ENCODE results near the gene NAP1L4. TPM values are rescaled to one million over a fixed set of nuclear protein-coding genes. Genes with fewer than 3 reads are reported as not detected.

The NAP1L4 gene
- total RNA-seq, 2 donors from 2014 or later, result 198 to 206 TPM

DNA sequence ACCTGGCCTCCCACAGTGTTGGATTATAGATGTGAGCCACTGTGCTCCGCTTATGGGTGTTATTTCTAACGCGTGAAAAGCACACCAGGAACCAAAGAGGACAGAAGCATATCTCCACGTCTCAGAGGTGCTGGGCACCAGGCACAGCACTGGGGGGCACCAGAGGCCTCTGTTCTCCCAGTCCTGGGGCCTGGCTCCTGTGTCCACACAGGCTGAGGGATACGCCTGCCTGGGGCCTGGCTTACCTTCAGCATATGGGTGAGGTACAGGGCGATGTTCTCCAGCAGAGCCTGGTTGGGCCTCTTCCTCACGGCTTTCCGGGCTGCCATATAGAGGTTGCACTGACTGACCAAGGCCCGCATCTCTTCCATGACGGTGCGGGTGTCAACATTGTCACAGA is 24.7 kb upstream of the NAP1L4 start:
- TF ChIP-seq, protein P1, sequence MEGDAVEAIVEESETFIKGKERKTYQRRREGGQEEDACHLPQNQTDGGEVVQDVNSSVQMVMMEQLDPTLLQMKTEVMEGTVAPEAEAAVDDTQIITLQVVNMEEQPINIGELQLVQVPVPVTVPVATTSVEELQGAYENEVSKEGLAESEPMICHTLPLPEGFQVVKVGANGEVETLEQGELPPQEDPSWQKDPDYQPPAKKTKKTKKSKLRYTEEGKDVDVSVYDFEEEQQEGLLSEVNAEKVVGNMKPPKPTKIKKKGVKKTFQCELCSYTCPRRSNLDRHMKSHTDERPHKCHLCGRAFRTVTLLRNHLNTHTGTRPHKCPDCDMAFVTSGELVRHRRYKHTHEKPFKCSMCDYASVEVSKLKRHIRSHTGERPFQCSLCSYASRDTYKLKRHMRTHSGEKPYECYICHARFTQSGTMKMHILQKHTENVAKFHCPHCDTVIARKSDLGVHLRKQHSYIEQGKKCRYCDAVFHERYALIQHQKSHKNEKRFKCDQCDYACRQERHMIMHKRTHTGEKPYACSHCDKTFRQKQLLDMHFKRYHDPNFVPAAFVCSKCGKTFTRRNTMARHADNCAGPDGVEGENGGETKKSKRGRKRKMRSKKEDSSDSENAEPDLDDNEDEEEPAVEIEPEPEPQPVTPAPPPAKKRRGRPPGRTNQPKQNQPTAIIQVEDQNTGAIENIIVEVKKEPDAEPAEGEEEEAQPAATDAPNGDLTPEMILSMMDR (conservative IDR thresholded peaks at IDR 0.05), result peak; percentile 22
- Mint-ChIP-seq H3K27me3 (ENCODE audit: insufficient read depth) (no peaks in the 10 kb centered on the region), H3K27ac (no peak overlapping the region), H3K4me3 (no peak overlapping the region), H3K4me1 (no peaks in the 10 kb centered on the region), H3K36me3 (ENCODE audit: low read depth) (peaks cover 68% of the 10 kb centered on the region), H3K9me3 (no peaks in the 10 kb centered on the region)
- Histone ChIP-seq H3K4me3 (ENCODE audit: low read length) (no peak overlapping the region), H3K36me3 (ENCODE audit: control insufficient read depth, insufficient read depth, low read length) (peaks cover 80% of the 10 kb centered on the region), H3K9ac (ENCODE audit: extremely low read depth, low read length, poor library complexity, severe bottlenecking) (no peak overlapping the region), H3K27me3 (ENCODE audit: control insufficient read depth, insufficient read depth, low read length, poor library complexity, severe bottlenecking) (no peaks in the 10 kb centered on the region), H3K27ac (ENCODE audit: low read depth, low read length) (no peak overlapping the region), H3K4me1 (ENCODE audit: control insufficient read depth, insufficient read depth, low read length) (no peaks in the 10 kb centered on the region), H3K9me3 (ENCODE audit: control insufficient read depth, low read length) (no peaks in the 10 kb centered on the region)
- WGBS, 2 experiments (ENCODE audit: insufficient coverage in 1 of 2, insufficient read length in 1 of 2), result 89 to 94% methylated on average over 11 of the region's 11 CpGs
- no peak for DNase-seq

DNA sequence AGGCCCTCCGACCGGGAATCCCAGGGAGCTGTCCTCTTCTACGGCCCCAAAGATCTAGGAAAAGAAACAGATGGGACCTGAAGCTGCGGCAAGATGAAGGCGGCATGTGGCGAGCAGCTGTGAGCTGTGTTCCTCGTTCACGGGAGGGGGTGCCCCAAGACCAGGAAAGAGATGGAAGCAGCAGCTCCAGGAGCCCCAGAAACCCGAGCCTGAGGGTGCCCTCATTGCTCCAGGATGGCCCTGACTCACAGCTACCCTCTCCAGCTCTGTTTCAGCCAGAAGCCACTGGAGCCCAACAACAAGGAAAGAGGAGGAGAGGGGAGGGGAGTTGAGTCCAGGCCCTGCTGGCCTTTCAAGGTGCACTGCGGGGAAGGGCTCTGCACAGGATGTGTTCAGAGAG is 23.7 kb upstream of the NAP1L4 start:
- no peaks in the 10 kb centered on the region for H3K27me3 Mint-ChIP-seq (ENCODE audit: insufficient read depth)
- H3K9ac ChIP-seq (ENCODE audit: extremely low read depth, low read length, poor library complexity, severe bottlenecking), result no peak overlapping the region
- TF ChIP-seq, protein P1 (conservative IDR thresholded peaks at IDR 0.05), result no peak
- H3K27ac ChIP-seq (ENCODE audit: low read depth, low read length), result no peak overlapping the region
- H3K4me1 ChIP-seq (ENCODE audit: control insufficient read depth, insufficient read depth, low read length), result no peaks in the 10 kb centered on the region
- H3K36me3 ChIP-seq (ENCODE audit: control insufficient read depth, insufficient read depth, low read length), result peaks cover 82% of the 10 kb centered on the region
- H3K9me3 ChIP-seq (ENCODE audit: control insufficient read depth, low read length), result no peaks in the 10 kb centered on the region
- H3K4me3 ChIP-seq (ENCODE audit: low read length), result no peak overlapping the region
- H3K27ac Mint-ChIP-seq, result no peak overlapping the region
- H3K4me3 Mint-ChIP-seq, result no peak overlapping the region
- no peak for DNase-seq
- no peaks in the 10 kb centered on the region for H3K4me1 Mint-ChIP-seq
- peaks cover 75% of the 10 kb centered on the region for H3K36me3 Mint-ChIP-seq (ENCODE audit: low read depth)
- H3K27me3 ChIP-seq (ENCODE audit: control insufficient read depth, insufficient read depth, low read length, poor library complexity, severe bottlenecking), result no peaks in the 10 kb centered on the region
- 96 to 97% methylated on average over 8 to 10 of the region's 10 CpGs for WGBS, 2 experiments (ENCODE audit: insufficient coverage in 1 of 2, insufficient read length in 1 of 2)
- no peaks in the 10 kb centered on the region for H3K9me3 Mint-ChIP-seq

DNA sequence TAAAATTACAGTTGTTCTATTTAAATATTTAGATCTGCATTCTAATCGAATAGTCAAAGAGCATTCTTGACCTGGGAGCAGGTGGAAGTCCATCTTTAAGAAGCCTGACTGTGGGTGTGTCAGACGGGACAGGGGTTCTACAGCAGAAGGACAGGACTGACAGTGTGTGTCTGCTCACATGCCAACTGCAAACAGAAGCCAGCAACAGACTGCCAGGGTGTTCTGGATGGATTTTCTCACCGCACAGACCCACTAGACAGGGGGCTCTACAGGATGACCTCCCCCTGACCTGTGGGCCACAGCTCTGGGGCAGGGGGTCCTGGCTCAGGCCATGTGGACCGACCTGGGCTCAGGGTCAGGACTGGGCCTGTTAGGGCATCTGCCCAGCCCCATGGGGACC is 22.8 kb upstream of the NAP1L4 start:
- H3K27me3 ChIP-seq (ENCODE audit: control insufficient read depth, insufficient read depth, low read length, poor library complexity, severe bottlenecking), result no peaks in the 10 kb centered on the region
- TF ChIP-seq, protein P1 (conservative IDR thresholded peaks at IDR 0.05), result no peak
- Mint-ChIP-seq H3K9me3 (no peaks in the 10 kb centered on the region), H3K4me1 (no peaks in the 10 kb centered on the region), H3K27ac (no peak overlapping the region), H3K4me3 (no peak overlapping the region), H3K36me3 (ENCODE audit: low read depth) (peaks cover 74% of the 10 kb centered on the region), H3K27me3 (ENCODE audit: insufficient read depth) (no peaks in the 10 kb centered on the region)
- no peak overlapping the region for H3K4me3 ChIP-seq (ENCODE audit: low read length)
- H3K27ac ChIP-seq (ENCODE audit: low read depth, low read length), result no peak overlapping the region
- H3K9ac ChIP-seq (ENCODE audit: extremely low read depth, low read length, poor library complexity, severe bottlenecking), result no peak overlapping the region
- peaks cover 75% of the 10 kb centered on the region for H3K36me3 ChIP-seq (ENCODE audit: control insufficient read depth, insufficient read depth, low read length)
- no peaks in the 10 kb centered on the region for H3K9me3 ChIP-seq (ENCODE audit: control insufficient read depth, low read length)
- H3K4me1 ChIP-seq (ENCODE audit: control insufficient read depth, insufficient read depth, low read length), result no peaks in the 10 kb centered on the region
- DNase-seq, result no peak
- 84 to 92% methylated on average over 3 to 4 of the region's 4 CpGs for WGBS, 2 experiments (ENCODE audit: insufficient coverage in 1 of 2, insufficient read length in 1 of 2)
